GM18873 (cell line): ENCODE measurements around the gene MAP3K6.

Experiments used
- ATAC-seq: cut with Tn5 transposase; IDR thresholded peaks from one replicate; pipeline ENCODE4 v1.9.1; 2021; ENCODE audit warnings: mild to moderate bottlenecking, moderate library complexity, moderate number of reproducible peaks; ENCODE audit not compliant: unreplicated experiment, low FRiP score

The MAP3K6 gene

DNA sequence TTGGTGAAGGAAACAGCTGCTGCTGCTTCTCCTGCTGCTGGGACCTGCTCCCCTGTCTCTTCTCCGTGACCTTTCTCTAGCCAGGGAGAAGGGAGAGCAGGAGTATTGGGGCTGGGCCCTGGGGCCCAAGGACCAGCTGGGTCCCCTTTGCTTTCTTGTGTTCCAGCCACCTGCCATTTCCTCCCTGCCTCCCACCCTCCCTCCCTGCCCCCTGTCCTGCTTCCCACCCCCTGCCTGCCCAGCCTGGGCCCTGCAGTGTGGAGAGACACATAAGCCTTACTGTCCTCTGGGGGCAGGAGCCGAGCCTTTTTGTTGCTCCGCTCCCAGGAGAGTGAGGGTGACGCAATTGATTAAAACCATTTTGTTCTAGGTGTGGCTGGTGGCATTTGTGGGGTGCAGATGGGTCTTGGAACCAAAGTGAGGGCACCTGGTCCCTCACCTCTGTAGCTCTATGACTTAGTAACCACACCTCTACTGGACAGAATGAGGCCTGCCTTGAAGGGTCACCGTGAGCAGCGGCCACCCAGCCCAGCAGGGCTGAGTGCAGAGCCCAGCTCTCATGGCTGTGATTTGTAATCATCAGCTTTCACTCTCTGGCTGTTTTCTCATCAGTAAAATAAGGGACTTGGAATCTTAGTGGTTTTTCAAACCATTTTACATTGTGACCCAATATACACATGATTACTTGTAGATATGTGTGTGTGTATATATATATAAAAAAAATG is 58.7 kb downstream of the MAP3K6 start:
- ATAC-seq, result no peak

DNA sequence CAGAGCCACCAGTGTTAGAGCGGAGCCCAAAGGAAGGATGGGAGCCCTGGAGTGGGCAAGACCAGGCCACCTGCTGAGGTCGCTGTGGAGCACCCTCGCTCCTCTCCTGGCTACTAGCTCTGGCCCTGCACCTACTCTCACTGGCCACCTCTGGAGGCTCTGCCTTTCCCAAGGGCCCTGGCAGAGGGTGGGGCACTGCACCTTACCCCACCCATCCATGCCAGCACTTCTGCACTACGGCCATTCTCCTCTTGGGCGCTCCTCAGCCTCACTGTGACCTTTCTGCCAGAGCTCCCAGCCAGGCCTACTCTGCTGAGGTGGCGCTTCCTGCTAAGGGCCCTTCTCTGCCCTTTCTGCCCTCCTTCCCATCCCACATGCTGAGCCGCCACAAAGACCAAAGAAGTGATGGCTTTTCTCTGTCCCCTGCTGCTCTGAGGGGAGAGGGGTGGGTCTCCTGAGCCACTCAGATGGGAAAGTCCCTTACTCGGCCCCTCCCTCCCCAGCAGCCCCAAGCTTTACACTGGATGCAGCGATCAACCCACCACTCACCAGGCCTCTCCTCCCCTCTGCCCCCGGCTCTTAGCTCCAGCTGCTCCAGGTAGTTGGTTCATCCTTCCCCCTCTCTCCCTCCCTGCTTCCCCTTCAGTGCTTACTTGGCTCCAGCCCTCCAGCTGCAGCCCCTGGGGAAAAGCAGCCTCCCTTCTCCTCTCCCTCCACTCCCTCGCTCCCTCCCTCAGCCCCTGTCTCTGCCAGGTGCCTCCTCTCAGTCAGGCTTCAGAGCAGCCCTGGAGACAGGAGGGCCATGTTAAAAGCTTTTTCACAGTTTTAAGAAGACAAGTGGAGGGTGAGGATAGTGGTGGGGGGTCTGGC is 59.6 kb downstream of the MAP3K6 start:
- ATAC-seq, result no peak

DNA sequence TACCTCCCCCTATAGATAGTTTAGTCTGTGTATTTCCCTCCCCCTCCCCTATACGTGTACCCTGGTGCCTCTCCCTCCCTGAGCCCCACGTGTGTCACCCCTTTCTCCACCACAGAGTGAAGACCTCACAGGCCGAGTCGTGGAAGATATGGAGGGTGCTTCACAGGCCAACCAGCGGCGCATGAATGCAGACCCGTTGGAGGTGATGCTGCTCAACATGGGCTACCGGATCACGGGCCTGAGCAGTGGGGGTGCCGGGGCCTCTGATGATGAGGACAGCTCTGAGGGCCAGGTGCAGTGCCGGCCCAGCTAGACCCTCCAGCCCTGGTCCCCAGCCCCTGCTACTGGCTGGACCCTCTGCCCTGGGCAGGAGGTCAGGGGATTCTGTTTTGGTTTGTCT is 60.7 kb downstream of the MAP3K6 start:
- ATAC-seq, result no peak
